ENCODE results near the gene SRRD. TPM values are rescaled to one million over a fixed set of nuclear protein-coding genes. Genes with fewer than 3 reads are reported as not detected.

Gene SRRD
- total and polyA plus RNA-seq, 2 of the 8 experiments (the other 6 are each of a cell fraction or from before 2014, with no cell fraction given), result 17.1 to 25.3 TPM

- TF ChIP-seq TCF12 (IDR thresholded peaks at IDR 0.05; ENCODE audit: low read depth, low read length), result no peak
- no peak for TF ChIP-seq SUZ12 (IDR thresholded peaks at IDR 0.05; ENCODE audit: low read length)
- no peak for TF ChIP-seq SP1 (IDR thresholded peaks at IDR 0.05; ENCODE audit: low read depth, low read length)
- no peak for TF ChIP-seq CHD1 (IDR thresholded peaks at IDR 0.05; ENCODE audit: low read depth, low read length)
- no peak for TF ChIP-seq SRF (IDR thresholded peaks at IDR 0.05; ENCODE audit: low read depth, low read length)
- no peak for TF ChIP-seq JUN (IDR thresholded peaks at IDR 0.05; ENCODE audit: low read depth, low read length)
- TF ChIP-seq NANOG (IDR thresholded peaks at IDR 0.05; ENCODE audit: insufficient read depth, low read depth, low read length, poor library complexity, severe bottlenecking), result no peak
- TF ChIP-seq SIRT6 (IDR thresholded peaks at IDR 0.05; ENCODE audit: low read length), result no peak
- no peak for TF ChIP-seq RXRA (IDR thresholded peaks at IDR 0.05; ENCODE audit: insufficient read depth, low read depth, low read length)
Observed at GRCh38 chr22:26479792-26480610, 3.7 kb upstream of the SRRD start (continued).
